GM12801 (cell line): ENCODE measurements around the gene CFAP58.

Experiments
- TF ChIP-seq, protein P1 (sequence below): IDR thresholded peaks from one replicate; pipeline ENCODE4 v1.5.1; 2011; ENCODE audit warnings: control low read depth; ENCODE audit not compliant: insufficient read length; ENCODE audit errors: extremely low read depth

Gene CFAP58

DNA sequence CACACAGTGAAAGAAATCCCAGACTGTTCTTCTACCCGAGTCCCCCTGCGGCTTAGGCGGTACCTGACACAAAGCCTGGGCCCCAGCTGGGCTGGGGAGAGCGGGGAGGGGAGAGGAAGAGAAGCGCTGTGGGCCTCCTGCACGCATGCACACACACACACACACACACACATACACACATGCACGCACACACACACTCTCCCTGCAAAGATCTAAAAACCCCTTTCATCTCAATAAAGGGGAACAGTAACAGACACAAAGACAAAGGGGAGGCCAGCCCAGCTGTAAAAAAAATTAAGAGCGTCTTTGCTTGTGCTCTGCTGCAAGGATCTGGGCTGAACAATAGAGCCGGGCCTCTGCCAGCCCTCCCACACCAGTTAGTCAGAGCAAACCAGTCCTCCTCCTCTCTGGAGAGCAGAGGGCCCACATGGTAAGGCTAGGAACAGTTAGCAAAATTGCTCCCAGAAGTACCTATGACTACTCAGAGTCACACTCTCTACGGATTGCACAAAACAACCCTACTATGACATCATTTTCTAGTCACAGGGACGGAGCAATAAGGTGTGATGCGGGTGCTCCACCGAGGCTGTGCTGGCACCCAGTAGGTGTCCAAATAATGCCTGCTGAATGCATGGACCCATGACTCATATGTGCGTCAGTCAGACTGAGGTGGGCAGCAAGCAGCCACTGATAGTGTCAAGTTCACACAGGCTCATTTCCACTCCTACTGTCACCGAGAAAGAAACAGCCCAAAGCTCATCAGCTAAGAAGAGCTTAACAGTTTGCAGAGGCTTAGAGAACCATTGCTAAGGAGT lies 24.5 kb upstream of the CFAP58 start:
- TF ChIP-seq, protein P1, sequence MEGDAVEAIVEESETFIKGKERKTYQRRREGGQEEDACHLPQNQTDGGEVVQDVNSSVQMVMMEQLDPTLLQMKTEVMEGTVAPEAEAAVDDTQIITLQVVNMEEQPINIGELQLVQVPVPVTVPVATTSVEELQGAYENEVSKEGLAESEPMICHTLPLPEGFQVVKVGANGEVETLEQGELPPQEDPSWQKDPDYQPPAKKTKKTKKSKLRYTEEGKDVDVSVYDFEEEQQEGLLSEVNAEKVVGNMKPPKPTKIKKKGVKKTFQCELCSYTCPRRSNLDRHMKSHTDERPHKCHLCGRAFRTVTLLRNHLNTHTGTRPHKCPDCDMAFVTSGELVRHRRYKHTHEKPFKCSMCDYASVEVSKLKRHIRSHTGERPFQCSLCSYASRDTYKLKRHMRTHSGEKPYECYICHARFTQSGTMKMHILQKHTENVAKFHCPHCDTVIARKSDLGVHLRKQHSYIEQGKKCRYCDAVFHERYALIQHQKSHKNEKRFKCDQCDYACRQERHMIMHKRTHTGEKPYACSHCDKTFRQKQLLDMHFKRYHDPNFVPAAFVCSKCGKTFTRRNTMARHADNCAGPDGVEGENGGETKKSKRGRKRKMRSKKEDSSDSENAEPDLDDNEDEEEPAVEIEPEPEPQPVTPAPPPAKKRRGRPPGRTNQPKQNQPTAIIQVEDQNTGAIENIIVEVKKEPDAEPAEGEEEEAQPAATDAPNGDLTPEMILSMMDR, result no peak

DNA sequence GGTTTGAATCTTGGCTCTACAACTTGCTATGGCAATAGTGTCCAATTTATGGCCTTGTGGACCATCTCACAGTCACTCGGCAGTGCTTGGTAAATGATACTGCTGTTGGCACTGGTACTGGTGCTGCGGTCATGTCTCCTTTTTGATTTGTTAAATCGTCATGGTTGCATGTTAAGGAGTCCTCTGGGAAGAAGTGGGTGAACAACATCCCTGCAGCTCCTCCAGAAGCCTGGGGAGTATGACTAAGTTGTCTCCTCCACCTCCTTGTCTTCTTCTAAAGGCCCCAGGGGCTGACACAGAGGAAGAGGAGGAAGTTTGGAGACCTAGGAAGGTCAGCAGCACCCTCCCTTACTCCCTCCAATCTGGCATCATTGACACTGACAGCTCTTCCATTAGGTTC lies 23.9 kb upstream of the CFAP58 start:
- TF ChIP-seq, protein P1, result no peak

DNA sequence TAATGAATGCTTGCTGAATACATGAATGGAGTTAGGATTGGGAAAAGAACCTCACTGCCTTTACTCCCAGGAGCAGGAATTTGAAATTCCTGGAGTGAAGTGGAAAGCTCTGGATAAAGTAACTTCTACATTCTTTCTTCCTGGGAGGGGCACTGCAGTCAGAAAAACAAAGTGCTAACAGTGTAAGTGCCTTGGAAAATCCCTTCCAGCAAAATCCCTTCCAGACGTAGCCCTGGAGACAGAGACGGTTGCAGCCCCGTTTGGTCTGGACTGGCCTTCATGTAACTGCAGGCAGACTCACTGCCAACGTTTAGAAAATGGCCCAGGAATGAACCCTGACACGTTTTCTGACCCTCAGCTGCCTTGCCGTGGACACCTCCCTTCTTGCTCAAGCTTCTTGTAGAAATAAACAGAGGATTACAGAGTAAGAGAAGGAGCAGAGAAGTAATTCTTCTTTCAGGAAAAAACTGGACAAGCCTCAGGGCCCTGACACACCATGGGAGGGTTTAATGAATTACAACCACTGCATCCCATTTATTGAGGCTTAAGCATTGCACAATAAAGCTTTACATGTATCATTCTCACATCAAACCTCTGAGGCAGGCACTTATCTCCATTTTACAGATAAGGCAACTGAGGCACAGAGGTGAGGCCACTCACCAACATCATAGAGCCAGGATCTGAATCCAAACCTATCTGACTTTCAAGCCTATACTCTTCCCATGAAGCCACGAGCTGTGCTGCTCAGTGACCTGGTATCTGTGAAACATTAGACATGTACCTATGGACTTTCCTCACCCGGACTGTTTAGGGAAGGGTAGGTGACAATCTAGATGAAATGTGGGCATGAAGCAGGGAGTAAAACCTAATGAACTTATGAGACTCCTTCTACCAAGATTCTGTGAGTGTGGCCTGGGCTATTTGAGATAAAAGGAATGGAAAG lies 23.2 kb upstream of the CFAP58 start:
- TF ChIP-seq, protein P1, result no peak

DNA sequence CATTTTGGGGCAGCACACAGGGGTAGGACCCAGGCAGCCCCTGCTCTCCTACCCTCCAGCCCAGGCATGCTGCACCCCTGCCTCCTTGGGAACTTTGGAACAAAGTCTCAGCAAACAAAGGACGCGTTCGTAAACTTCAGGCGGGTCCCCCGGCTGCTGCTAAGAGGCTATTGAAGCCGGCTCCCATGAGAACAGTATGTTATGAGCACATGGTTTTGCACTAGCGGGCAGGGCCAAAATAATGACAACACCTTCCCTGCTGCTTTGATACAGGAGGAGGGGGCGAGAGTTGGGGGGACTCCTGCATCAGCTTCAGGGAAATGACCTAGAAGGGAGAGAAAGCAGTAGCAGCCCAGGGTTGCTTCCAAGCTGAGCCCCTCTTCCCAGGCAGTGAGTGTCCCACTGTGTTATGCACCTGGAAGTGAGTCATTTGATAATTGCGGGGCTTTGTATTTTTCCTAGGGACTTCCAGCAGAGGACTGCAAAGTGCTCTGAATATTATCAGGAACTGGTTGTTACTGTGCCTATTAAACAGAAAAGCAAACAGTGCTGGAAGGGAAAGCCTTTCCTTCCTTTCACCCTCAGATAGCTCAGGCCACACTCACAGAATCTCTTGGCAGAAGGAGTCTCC lies 22.3 kb upstream of the CFAP58 start:
- TF ChIP-seq, protein P1, result no peak

DNA sequence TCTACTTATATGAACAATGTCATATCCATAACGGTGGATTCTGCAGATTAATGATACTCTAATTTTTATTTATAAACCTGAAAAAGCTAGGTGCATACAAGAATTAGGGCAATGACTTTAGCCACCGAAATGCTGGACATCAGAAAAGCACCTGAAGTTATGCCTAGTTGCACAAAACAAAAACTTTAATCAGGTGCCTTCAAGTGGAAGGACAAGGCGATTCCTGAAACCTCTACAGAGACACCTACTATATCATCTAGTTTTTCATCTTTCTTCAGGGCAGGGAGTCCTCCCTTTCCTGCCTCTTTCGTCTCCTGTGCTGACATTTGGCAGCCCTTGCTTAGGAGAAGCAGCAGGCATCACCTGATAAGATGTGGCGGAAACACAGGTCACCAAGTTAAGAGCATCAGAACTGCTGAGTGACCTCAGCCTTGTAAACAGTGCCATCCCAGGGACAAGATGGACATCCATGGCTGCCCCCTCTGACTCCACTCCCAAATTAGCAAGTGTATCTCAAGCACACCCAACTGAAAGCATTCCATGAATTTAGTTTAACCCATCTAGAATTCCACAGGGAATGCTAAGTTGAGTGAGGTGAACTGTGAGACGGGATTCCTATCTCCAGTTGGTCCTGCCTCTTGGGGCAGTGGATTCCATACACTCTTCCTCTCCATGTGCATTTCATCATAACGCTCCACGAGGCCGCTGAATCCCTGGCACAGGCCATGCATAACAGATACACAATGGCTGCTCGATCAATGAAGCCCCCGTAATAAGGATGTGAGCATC lies 21.2 kb upstream of the CFAP58 start:
- TF ChIP-seq, protein P1, result no peak

DNA sequence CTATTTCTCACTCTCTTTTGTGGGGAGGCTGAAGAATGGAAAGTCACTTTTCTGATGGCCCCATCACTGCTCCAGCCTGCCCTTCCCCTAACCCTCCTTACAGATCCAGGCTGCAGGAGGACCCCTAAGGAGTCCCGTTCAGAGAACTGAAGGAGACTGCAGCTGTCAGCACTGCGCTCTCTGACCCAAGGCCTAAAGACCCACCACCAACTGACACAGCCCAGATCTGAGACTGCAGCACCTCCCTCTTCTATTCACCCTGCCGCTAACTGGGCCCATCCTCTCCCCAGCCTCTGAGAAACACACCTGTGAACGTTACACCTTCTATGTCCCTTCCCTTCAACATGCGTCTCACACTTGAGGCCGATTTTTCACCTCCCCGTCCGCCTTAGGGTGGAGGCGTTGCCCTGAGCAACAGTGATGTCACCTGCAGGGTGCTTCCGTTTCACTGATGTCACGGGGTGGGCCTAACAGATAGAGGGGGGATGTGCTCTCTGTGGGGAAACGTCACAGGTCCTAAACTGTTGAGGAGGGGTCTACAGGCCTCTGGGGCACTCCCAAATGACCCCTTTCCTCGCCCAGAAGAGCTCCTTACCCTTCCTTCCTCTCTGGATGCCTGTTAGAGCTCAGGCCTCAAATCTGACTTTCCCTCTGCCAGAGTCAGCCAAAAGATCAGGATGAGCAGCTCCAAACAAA lies 20.5 kb upstream of the CFAP58 start:
- TF ChIP-seq, protein P1, result no peak
